HEK293 (cell line): Measurements from ENCODE around the gene ERBB2.

Experiments
- CTCF ChIA-PET: fragments of 350-600 bp; formaldehyde crosslinking; extraction: SDS; loops from one replicate; lab custom pipeline; 2021; ENCODE audit warnings: antibody characterized with exemption; lab: Yijun Ruan, JAX
- POLR2A ChIA-PET: fragments of 300-600 bp; formaldehyde crosslinking; extraction: SDS; loops from one replicate; lab custom pipeline; 2020; ENCODE audit warnings: antibody characterized with exemption, inconsistent platforms; lab: Yijun Ruan, JAX
- H3K27ac ChIP-seq: fragments of 200-500 bp; sonication (Bioruptor generic); 2 replicates; pipeline ENCODE4 v1.5.1; 2014; ENCODE audit warnings: low read depth, low read length, control low read depth, inconsistent platforms; ENCODE audit errors: extremely low read depth
- H3K36me3 ChIP-seq, 2 experiments: fragments of 200-500 bp in 1 of 2; sonication (Bioruptor generic) in 1 of 2; 1 replicate in 1 of 2; 2 replicates in 1 of 2; pipeline ENCODE4 v1.5.1; 2014 to 2017; ENCODE audit warnings: inconsistent platforms in 2 of 2, low read length in 2 of 2; ENCODE audit not compliant: control insufficient read depth in 2 of 2, insufficient read depth in 1 of 2
- H3K4me1 ChIP-seq: fragments of 200-500 bp; sonication (Bioruptor generic); 2 replicates; pipeline ENCODE4 v1.5.1; 2014; ENCODE audit warnings: mild to moderate bottlenecking, low read length, inconsistent platforms; ENCODE audit not compliant: control insufficient read depth, insufficient read depth
- H3K4me3 ChIP-seq: 2 replicates; pipeline ENCODE4 v1.5.1; 2011; ENCODE audit warnings: low read depth, mild to moderate bottlenecking, control low read depth, low read length, moderate library complexity
- H3K9me3 ChIP-seq: fragments of 200-500 bp; sonication (Bioruptor generic); 2 replicates; pipeline ENCODE4 v1.5.1; 2014; ENCODE audit warnings: low read depth, low read length, inconsistent platforms; ENCODE audit not compliant: control insufficient read depth, insufficient read depth
- GLI2 ChIP-seq: fragments of 450-650 bp; formaldehyde crosslinking; IDR thresholded peaks from 2 replicates; pipeline ENCODE4; 2017; ENCODE audit warnings: missing biosample characterization, missing genetic modification characterization, low read depth, borderline replicate concordance
- GLIS2 ChIP-seq: fragments of 450-650 bp; formaldehyde crosslinking; IDR thresholded peaks from 2 replicates; pipeline ENCODE4 v1.5.1; 2016; ENCODE audit warnings: missing biosample characterization, missing genetic modification characterization
- HIC1 ChIP-seq: fragments of 450-650 bp; formaldehyde crosslinking; IDR thresholded peaks from 2 replicates; pipeline ENCODE4 v1.5.1; 2016; ENCODE audit warnings: missing biosample characterization, missing genetic modification characterization
- PRDM1 ChIP-seq: fragments of 450-650 bp; formaldehyde crosslinking; IDR thresholded peaks from 2 replicates; pipeline ENCODE4; 2016; ENCODE audit warnings: missing biosample characterization, missing genetic modification characterization
- PRDM10 ChIP-seq: fragments of 450-650 bp; formaldehyde crosslinking; IDR thresholded peaks from 2 replicates; pipeline ENCODE4 v1.5.1; 2016; ENCODE audit warnings: missing biosample characterization, missing genetic modification characterization
- SP7 ChIP-seq: fragments of 450-650 bp; formaldehyde crosslinking; IDR thresholded peaks from 2 replicates; pipeline ENCODE4 v1.5.1; 2016; ENCODE audit warnings: missing biosample characterization, missing genetic modification characterization
- TRIM28 ChIP-seq: IDR thresholded peaks from 2 replicates; pipeline ENCODE4 v1.6.1; 2011; ENCODE audit warnings: low read length, control low read depth, borderline replicate concordance
- ZBTB26 ChIP-seq: fragments of 450-650 bp; formaldehyde crosslinking; optimal IDR thresholded peaks from 2 replicates; pipeline ENCODE3; 2016; ENCODE audit warnings: missing biosample characterization, mild to moderate bottlenecking, missing genetic modification characterization
- ZBTB8A ChIP-seq: fragments of 450-650 bp; formaldehyde crosslinking; IDR thresholded peaks from 2 replicates; pipeline ENCODE4 v1.5.1; 2016; ENCODE audit warnings: missing biosample characterization, missing genetic modification characterization
- ZFHX2 ChIP-seq: fragments of 450-650 bp; formaldehyde crosslinking; conservative IDR thresholded peaks from 2 replicates; pipeline ENCODE4 v1.5.1; 2016; ENCODE audit warnings: missing biosample characterization, missing genetic modification characterization
- ZNF10 ChIP-seq: fragments of 450-650 bp; formaldehyde crosslinking; IDR thresholded peaks from 2 replicates; pipeline ENCODE4 v1.5.1; 2017; ENCODE audit warnings: missing biosample characterization, missing genetic modification characterization
- ZNF121 ChIP-seq: fragments of 450-650 bp; formaldehyde crosslinking; IDR thresholded peaks from 2 replicates; pipeline ENCODE4 v1.5.1; 2016; ENCODE audit warnings: missing biosample characterization, missing genetic modification characterization
- ZNF2 ChIP-seq: fragments of 450-650 bp; formaldehyde crosslinking; IDR thresholded peaks from 2 replicates; pipeline ENCODE4 v1.5.1; 2016; ENCODE audit warnings: missing biosample characterization, missing genetic modification characterization
- ZNF214 ChIP-seq: fragments of 450-650 bp; formaldehyde crosslinking; IDR thresholded peaks from 2 replicates; pipeline ENCODE4 v1.5.1; 2017; ENCODE audit warnings: missing biosample characterization, mild to moderate bottlenecking, missing genetic modification characterization, borderline replicate concordance
- ZNF248 ChIP-seq: fragments of 450-650 bp; formaldehyde crosslinking; IDR thresholded peaks from 2 replicates; pipeline ENCODE4 v1.5.1; 2017; ENCODE audit warnings: missing biosample characterization, missing genetic modification characterization
- ZNF423 ChIP-seq: fragments of 450-650 bp; formaldehyde crosslinking; IDR thresholded peaks from 2 replicates; pipeline ENCODE4 v1.5.1; 2016; ENCODE audit warnings: missing biosample characterization, missing genetic modification characterization
- ZNF433 ChIP-seq: fragments of 450-650 bp; formaldehyde crosslinking; IDR thresholded peaks from 2 replicates; pipeline ENCODE4 v1.5.1; 2016; ENCODE audit warnings: missing biosample characterization, missing genetic modification characterization, low read depth
- ZNF548 ChIP-seq: fragments of 450-650 bp; formaldehyde crosslinking; IDR thresholded peaks from 2 replicates; pipeline ENCODE4 v1.5.1; 2016; ENCODE audit warnings: missing biosample characterization, missing genetic modification characterization
- ZNF600 ChIP-seq: fragments of 450-650 bp; formaldehyde crosslinking; IDR thresholded peaks from 2 replicates; pipeline ENCODE4 v1.5.1; 2016; ENCODE audit warnings: missing biosample characterization, missing genetic modification characterization
- ZNF777 ChIP-seq: fragments of 450-650 bp; formaldehyde crosslinking; IDR thresholded peaks from 2 replicates; pipeline ENCODE4 v1.5.1; 2017; ENCODE audit warnings: missing biosample characterization, missing genetic modification characterization, borderline replicate concordance
- ZNF785 ChIP-seq: fragments of 450-650 bp; formaldehyde crosslinking; IDR thresholded peaks from 2 replicates; pipeline ENCODE4 v1.5.1; 2016; ENCODE audit warnings: missing biosample characterization, missing genetic modification characterization
- TF ChIP-seq, protein P1 (sequence below): fragments of 450-650 bp; formaldehyde crosslinking; IDR thresholded peaks from 2 replicates; pipeline ENCODE4 v1.5.1; 2016; ENCODE audit warnings: missing biosample characterization, missing genetic modification characterization
- TF ChIP-seq, protein P2 (sequence below): fragments of 450-650 bp; formaldehyde crosslinking; IDR thresholded peaks from 2 replicates; pipeline ENCODE4 v1.5.1; 2017; ENCODE audit warnings: missing biosample characterization, missing genetic modification characterization

Gene ERBB2

GRCh38 chr17:39674179-39674578 is 25.7 kb upstream of the ERBB2 start:
- peaks cover 0 to 3% of the 10 kb centered on the region in 2 experiments; a peak in 2 of 3 replicates for H3K36me3 ChIP-seq
- CTCF ChIA-PET, result interaction anchor here (1.1 to 11.6 kb wide), 6 partner anchors 20 to 126 kb away, joined by 7 to 168 read pairs (median 15); partner anchors contain the start of gene PPP1R1B
- no peak overlapping the region for H3K27ac ChIP-seq
- TF ChIP-seq GLIS2 (no peak), TRIM28 (no peak), ZNF2 (tag by site-specific recombination) (no peak), ZNF785 (tag by site-specific recombination) (no peak), ZNF248 (tag by site-specific recombination) (no peak), PRDM1 (tag by site-specific recombination) (no peak), ZNF777 (tag by site-specific recombination) (no peak), ZNF10 (tag by site-specific recombination) (peak; percentile 76; the same call in 1 of the 2 replicates), HIC1 (tag by site-specific recombination) (0 out of 2 replicates have a peak, but pooled peaks have one; percentile 15), ZNF433 (tag by site-specific recombination) (no peak), ZNF214 (no peak), ZFHX2 (tag by site-specific recombination) (no peak), ZNF121 (tag by site-specific recombination) (no peak)
- TF ChIP-seq, protein P1, sequence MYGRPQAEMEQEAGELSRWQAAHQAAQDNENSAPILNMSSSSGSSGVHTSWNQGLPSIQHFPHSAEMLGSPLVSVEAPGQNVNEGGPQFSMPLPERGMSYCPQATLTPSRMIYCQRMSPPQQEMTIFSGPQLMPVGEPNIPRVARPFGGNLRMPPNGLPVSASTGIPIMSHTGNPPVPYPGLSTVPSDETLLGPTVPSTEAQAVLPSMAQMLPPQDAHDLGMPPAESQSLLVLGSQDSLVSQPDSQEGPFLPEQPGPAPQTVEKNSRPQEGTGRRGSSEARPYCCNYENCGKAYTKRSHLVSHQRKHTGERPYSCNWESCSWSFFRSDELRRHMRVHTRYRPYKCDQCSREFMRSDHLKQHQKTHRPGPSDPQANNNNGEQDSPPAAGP (tag by site-specific recombination), result no peak
- TF ChIP-seq, protein P2, sequence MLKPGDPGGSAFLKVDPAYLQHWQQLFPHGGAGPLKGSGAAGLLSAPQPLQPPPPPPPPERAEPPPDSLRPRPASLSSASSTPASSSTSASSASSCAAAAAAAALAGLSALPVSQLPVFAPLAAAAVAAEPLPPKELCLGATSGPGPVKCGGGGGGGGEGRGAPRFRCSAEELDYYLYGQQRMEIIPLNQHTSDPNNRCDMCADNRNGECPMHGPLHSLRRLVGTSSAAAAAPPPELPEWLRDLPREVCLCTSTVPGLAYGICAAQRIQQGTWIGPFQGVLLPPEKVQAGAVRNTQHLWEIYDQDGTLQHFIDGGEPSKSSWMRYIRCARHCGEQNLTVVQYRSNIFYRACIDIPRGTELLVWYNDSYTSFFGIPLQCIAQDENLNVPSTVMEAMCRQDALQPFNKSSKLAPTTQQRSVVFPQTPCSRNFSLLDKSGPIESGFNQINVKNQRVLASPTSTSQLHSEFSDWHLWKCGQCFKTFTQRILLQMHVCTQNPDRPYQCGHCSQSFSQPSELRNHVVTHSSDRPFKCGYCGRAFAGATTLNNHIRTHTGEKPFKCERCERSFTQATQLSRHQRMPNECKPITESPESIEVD, result no peak
- TF ChIP-seq, all 188 proteins: peak for 2
- H3K4me1 ChIP-seq, result peaks cover 17% of the 10 kb centered on the region
- no peaks in the 10 kb centered on the region for H3K9me3 ChIP-seq
- H3K4me3 ChIP-seq, result no peak overlapping the region
- POLR2A ChIA-PET, result interaction anchor here (1.4 kb wide), 2 partner anchors 13 to 21 kb away, joined by 4 to 8 read pairs; partner anchors contain the start of gene PGAP3

- peaks cover 17% of the 10 kb centered on the region for H3K4me1 ChIP-seq
- no peak overlapping the region for H3K4me3 ChIP-seq
- peak overlapping the region; percentile 48 for H3K27ac ChIP-seq
- H3K9me3 ChIP-seq, result no peaks in the 10 kb centered on the region
- POLR2A ChIA-PET, result interaction anchor here (1.2 to 1.5 kb wide), 4 partner anchors 8 to 28 kb away, joined by 3 to 8 read pairs (median 4); partner anchors contain the start of gene PGAP3
- CTCF ChIA-PET, result interaction anchor here (0.6 to 2.1 kb wide), 5 partner anchors 21 to 55 kb away, joined by 3 to 16 read pairs (median 12); no protein-coding TSS in a partner anchor
- H3K36me3 ChIP-seq, result peaks cover 0 to 3% of the 10 kb centered on the region in 2 experiments; a peak in 2 of 3 replicates
- TF ChIP-seq, protein P1 (tag by site-specific recombination), result peak; percentile 89
- TF ChIP-seq SP7 (tag by site-specific recombination), result peak; percentile 89
- no peak for TF ChIP-seq GLI2 (tag by site-specific recombination)
- TF ChIP-seq ZNF600 (tag by site-specific recombination), result peak; percentile 69; the same call in 1 of the 2 replicates
- TF ChIP-seq PRDM10, result peak; percentile 94
- peak; percentile 19; the same call in 1 of the 2 replicates for TF ChIP-seq ZBTB8A (tag by site-specific recombination)
- TF ChIP-seq ZNF423 (tag by site-specific recombination), result peak; percentile 60
- no peak for TF ChIP-seq ZNF548 (tag by site-specific recombination)
- TF ChIP-seq ZBTB26 (tag by site-specific recombination), result no peak
These were observed 25.0 kb upstream of the ERBB2 start for GRCh38 chr17:39674702-39675389.
